ENCODE results near the gene SCGN.

SCGN gene

GRCh38 chr6:25652007-25652515, at the start of gene SCGN:
Gene SCGN (plus strand): TSS chr6:25652215. CDS start chr6:25652404, 189 bp downstream.
- peak; percentile 18 to 39 for DNase-seq (ENCODE audit: low read depth in 2 of 2)

GRCh38 chr6:25602674-25602982, 49.4 kb upstream of the SCGN start:
- DNase-seq (ENCODE audit: low read depth in 2 of 2), result no peak

- no peak for DNase-seq (ENCODE audit: low read depth in 2 of 2)
Observed at GRCh38 chr6:25603251-25603650, 48.8 kb upstream of the SCGN start.

GRCh38 chr6:25606151-25606550, 45.9 kb upstream of the SCGN start:
- DNase-seq (ENCODE audit: low read depth in 2 of 2), result no peak

- DNase-seq (ENCODE audit: low read depth in 2 of 2), result no peak
Observed at GRCh38 chr6:25608558-25609174, 43.3 kb upstream of the SCGN start.

GRCh38 chr6:25612666-25613065, 39.3 kb upstream of the SCGN start:
- DNase-seq (ENCODE audit: low read depth in 2 of 2), result no peak

GRCh38 chr6:25613415-25613814, 38.6 kb upstream of the SCGN start:
- DNase-seq (ENCODE audit: low read depth in 2 of 2), result no peak

- no peak for DNase-seq (ENCODE audit: low read depth in 2 of 2)
Observed at GRCh38 chr6:25614052-25614451, 38.0 kb upstream of the SCGN start.

GRCh38 chr6:25615471-25615870, 36.5 kb upstream of the SCGN start:
- DNase-seq (ENCODE audit: low read depth in 2 of 2), result no peak

GRCh38 chr6:25617997-25618396, 34.0 kb upstream of the SCGN start:
- no peak for DNase-seq (ENCODE audit: low read depth in 2 of 2)

GRCh38 chr6:25619217-25619616, 32.8 kb upstream of the SCGN start:
- no peak for DNase-seq (ENCODE audit: low read depth in 2 of 2)

- DNase-seq (ENCODE audit: low read depth in 2 of 2), result no peak
Observed at GRCh38 chr6:25620391-25620790, 31.6 kb upstream of the SCGN start.

GRCh38 chr6:25623065-25623464, 28.9 kb upstream of the SCGN start:
- DNase-seq (ENCODE audit: low read depth in 2 of 2), result no peak

GRCh38 chr6:25623879-25624278, 28.1 kb upstream of the SCGN start:
- no peak for DNase-seq (ENCODE audit: low read depth in 2 of 2)

- no peak for DNase-seq (ENCODE audit: low read depth in 2 of 2)
Observed at GRCh38 chr6:25627001-25627400, 25.0 kb upstream of the SCGN start.

- DNase-seq (ENCODE audit: low read depth in 2 of 2), result no peak
Observed at GRCh38 chr6:25628471-25629197, 23.4 kb upstream of the SCGN start.

GRCh38 chr6:25629198-25629576, 22.8 kb upstream of the SCGN start:
- no peak for DNase-seq (ENCODE audit: low read depth in 2 of 2)

- no peak for DNase-seq (ENCODE audit: low read depth in 2 of 2)
Observed at GRCh38 chr6:25630508-25631278, 21.3 kb upstream of the SCGN start.

- DNase-seq (ENCODE audit: low read depth in 2 of 2), result no peak
Observed at GRCh38 chr6:25635886-25636317, 16.1 kb upstream of the SCGN start.

GRCh38 chr6:25637211-25637610, 14.8 kb upstream of the SCGN start:
- no peak for DNase-seq (ENCODE audit: low read depth in 2 of 2)

- no peak for DNase-seq (ENCODE audit: low read depth in 2 of 2)
Observed at GRCh38 chr6:25637960-25638434, 14.0 kb upstream of the SCGN start.

- DNase-seq (ENCODE audit: low read depth in 2 of 2), result no peak
Observed at GRCh38 chr6:25639653-25640052, 12.4 kb upstream of the SCGN start.

GRCh38 chr6:25640446-25640845, 11.6 kb upstream of the SCGN start:
- DNase-seq (ENCODE audit: low read depth in 2 of 2), result no peak

All from activated CD4-positive, alpha-beta T cell treated with anti-CD3 and anti-CD28 coated beads for 24 hours (primary cell).